Kidney (tissue), 14 donors: ENCODE results near the gene CLDN14. TPM values are rescaled to one million over a fixed set of nuclear protein-coding genes. Genes with fewer than 3 reads are reported as not detected.

Experiments used
- DNase-seq, 5 donors: peaks; one replicate each; pipeline ENCODE4 v3.0.0-alpha.2; 2013 to 2020
- FAIRE-seq: peaks from 2 replicates; lab custom pipeline; 2012; peaks lifted over from hg19 to GRCh38; lab: Jason Lieb, UNC
- H3K27ac ChIP-seq, 2 donors: one replicate each; pipeline ENCODE4 v1.7.0; 2013; ENCODE audit warnings: low read depth in 2 of 2, low read length in 2 of 2, inconsistent platforms in 1 of 2
- H3K27me3 ChIP-seq: one replicate; pipeline ENCODE4 v1.7.1; 2013; ENCODE audit warnings: low read length, inconsistent platforms; ENCODE audit not compliant: control insufficient read depth, insufficient read depth
- H3K36me3 ChIP-seq, 3 donors: one replicate each; pipeline versions ENCODE4 v1.7.0 to v1.7.1; 2013; ENCODE audit warnings: low read length in 3 of 3, control low read depth in 1 of 3, inconsistent platforms in 1 of 3; ENCODE audit not compliant: insufficient read depth in 3 of 3, control insufficient read depth in 2 of 3
- H3K4me1 ChIP-seq, 3 donors: one replicate each; pipeline versions ENCODE4 v1.7.0 to v1.7.1; 2013; ENCODE audit warnings: low read length in 3 of 3, inconsistent platforms in 1 of 3, low read depth in 1 of 3; ENCODE audit not compliant: control insufficient read depth in 2 of 3, insufficient read depth in 2 of 3
- H3K4me3 ChIP-seq, 3 donors: one replicate each; pipeline versions ENCODE4 v1.7.0 to v1.8.1; 2013; ENCODE audit warnings: low read length in 3 of 3, control low read depth in 1 of 3, inconsistent platforms in 1 of 3
- H3K9ac ChIP-seq, 3 donors: one replicate each; pipeline versions ENCODE4 v1.7.0 to v1.7.1; 2013; ENCODE audit warnings: low read length in 3 of 3, control low read depth in 1 of 3, inconsistent platforms in 1 of 3
- H3K9me3 ChIP-seq, 3 donors: one replicate each; pipeline versions ENCODE4 v1.7.0 to v1.7.1; 2013; ENCODE audit warnings: low read length in 3 of 3, control low read depth in 1 of 3, inconsistent platforms in 1 of 3; ENCODE audit not compliant: control insufficient read depth in 2 of 3, insufficient read depth in 1 of 3
- CTCF ChIP-seq: IDR thresholded peaks from 3 replicates; pipeline ENCODE4 v1.5.1; 2012; ENCODE audit warnings: mild to moderate bottlenecking, moderate library complexity, borderline replicate concordance; ENCODE audit not compliant: insufficient read depth; ENCODE audit errors: extremely low read depth
- intact Hi-C: fragments of 100-400 bp; cut with DNase I; formaldehyde crosslinking; loops from one replicate; pipeline ENCODE4 v1.11.1; 2022
- polyA plus RNA-seq: library from polyadenylated mRNA; stranded (reverse); fragments of 350-450 nt; fragmentation: Illumina TruSeq; extraction: RNeasy Lipid Tissue Mini Kit (QIAGEN cat#74804); gene quantifications from one replicate; pipeline ENCODE4 v1.2.3, GENCODE V29; 2014; ENCODE audit warnings: low read depth, low replicate concordance; ENCODE audit not compliant: insufficient read depth
- total RNA-seq: library from RNA; stranded (reverse); fragmentation: NEBNext Ultra II Directional; extraction: Animal tissue kit (Norgen Biotek cat#: 25700); gene quantifications from one replicate; pipeline ENCODE4 v1.2.1, GENCODE V29; 2021
- donor health status: control.
- donor health status: control.
- donor health status: control.
- donor health status: control.
- donor health status: control.
- donor health status: DM: yes; HTN: yes; CAD: no.
- donor health status: Normal renal cell carcinoma (clear cell type).

Gene CLDN14
- total and polyA plus RNA-seq, 2 donors from 2014 or later: 8.7 to 10.0 TPM

- no peaks in the 10 kb centered on the region for H3K27me3 ChIP-seq
- intact Hi-C loops: no loop called here
- TF ChIP-seq CTCF: no peak
- no peaks in the 10 kb centered on the region for H3K9me3 ChIP-seq
- no peak overlapping the region for H3K27ac ChIP-seq
- DNase-seq (no peak), FAIRE-seq (no peak)
- H3K36me3 ChIP-seq: no peaks in the 10 kb centered on the region
- no peak overlapping the region for H3K9ac ChIP-seq
- H3K4me3 ChIP-seq: no peak overlapping the region
- H3K4me1 ChIP-seq: peaks cover 0 to 6% (median 3%) of the 10 kb centered on the region in 3 donors
Measured at GRCh38 chr21:36434144-36434543, 45.8 kb downstream of the CLDN14 start.

- intact Hi-C loops: no loop called here
- FAIRE-seq: no peak
- no peaks in the 10 kb centered on the region for H3K27me3 ChIP-seq
- no peak overlapping the region for H3K27ac ChIP-seq
- H3K36me3 ChIP-seq: no peaks in the 10 kb centered on the region
- DNase-seq: no peak
- no peaks in the 10 kb centered on the region for H3K9me3 ChIP-seq
- TF ChIP-seq CTCF: no peak
- peaks cover 0 to 12% (median 3%) of the 10 kb centered on the region in 3 donors for H3K4me1 ChIP-seq
- no peak overlapping the region for H3K4me3 ChIP-seq
- H3K9ac ChIP-seq: no peak overlapping the region
Measured at GRCh38 chr21:36433059-36433709, 46.7 kb downstream of the CLDN14 start.

- Histone ChIP-seq H3K4me3 (no peak overlapping the region), H3K27me3 (no peaks in the 10 kb centered on the region), H3K9me3 (no peaks in the 10 kb centered on the region), H3K36me3 (no peaks in the 10 kb centered on the region), H3K27ac (no peak overlapping the region), H3K4me1 (peaks cover 0 to 12% (median 3%) of the 10 kb centered on the region in 3 donors), H3K9ac (no peak overlapping the region)
- FAIRE-seq: no peak
- no peak for DNase-seq
- TF ChIP-seq CTCF: no peak
- intact Hi-C loops: no loop called here
Measured at GRCh38 chr21:36431252-36431651, 48.7 kb downstream of the CLDN14 start.

- intact Hi-C loops: no loop called here
- FAIRE-seq (no peak), DNase-seq (no peak)
- Histone ChIP-seq H3K4me1 (peaks cover 0 to 12% (median 3%) of the 10 kb centered on the region in 3 donors), H3K36me3 (no peaks in the 10 kb centered on the region), H3K9ac (peak overlapping the region in 1 of 3 donors; percentile 67), H3K27ac (peak overlapping the region in 1 of 2 donors; percentile 61), H3K4me3 (peak overlapping the region in 2 of 3 donors; percentile 28 to 32), H3K9me3 (no peaks in the 10 kb centered on the region), H3K27me3 (no peaks in the 10 kb centered on the region)
- no peak for TF ChIP-seq CTCF
Measured at GRCh38 chr21:36430841-36431240, 49.1 kb downstream of the CLDN14 start.
